IPS DF 19.7 (cell line): Measurements from ENCODE around the gene GALNT9.

Experiments used
- DNase-seq: peaks from one replicate; pipeline ENCODE4 v3.0.0-alpha.2; 2013; ENCODE audit warnings: low read depth, low spot score

The GALNT9 gene

DNA sequence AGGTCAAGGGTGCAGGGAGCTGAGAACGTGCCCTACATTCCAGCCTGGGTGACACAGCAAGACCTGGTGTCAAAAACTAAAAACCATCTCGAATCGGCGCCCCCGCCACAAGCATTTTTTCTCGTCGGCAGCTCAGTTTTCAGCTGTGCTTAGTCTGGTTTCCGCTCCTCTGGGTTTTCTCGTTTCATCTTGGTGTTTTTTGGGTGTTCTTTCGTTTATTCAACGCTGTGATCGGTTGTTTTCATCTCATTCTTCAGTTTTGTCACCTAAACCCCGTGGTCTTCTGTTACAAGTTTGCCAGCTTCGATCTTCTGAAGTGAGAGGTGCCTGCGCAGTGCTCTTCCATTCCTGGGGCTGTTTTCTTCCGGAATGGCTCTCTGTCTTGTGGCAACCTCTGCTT, 143.7 kb downstream of the GALNT9 start:
- DNase-seq, result no peak

DNA sequence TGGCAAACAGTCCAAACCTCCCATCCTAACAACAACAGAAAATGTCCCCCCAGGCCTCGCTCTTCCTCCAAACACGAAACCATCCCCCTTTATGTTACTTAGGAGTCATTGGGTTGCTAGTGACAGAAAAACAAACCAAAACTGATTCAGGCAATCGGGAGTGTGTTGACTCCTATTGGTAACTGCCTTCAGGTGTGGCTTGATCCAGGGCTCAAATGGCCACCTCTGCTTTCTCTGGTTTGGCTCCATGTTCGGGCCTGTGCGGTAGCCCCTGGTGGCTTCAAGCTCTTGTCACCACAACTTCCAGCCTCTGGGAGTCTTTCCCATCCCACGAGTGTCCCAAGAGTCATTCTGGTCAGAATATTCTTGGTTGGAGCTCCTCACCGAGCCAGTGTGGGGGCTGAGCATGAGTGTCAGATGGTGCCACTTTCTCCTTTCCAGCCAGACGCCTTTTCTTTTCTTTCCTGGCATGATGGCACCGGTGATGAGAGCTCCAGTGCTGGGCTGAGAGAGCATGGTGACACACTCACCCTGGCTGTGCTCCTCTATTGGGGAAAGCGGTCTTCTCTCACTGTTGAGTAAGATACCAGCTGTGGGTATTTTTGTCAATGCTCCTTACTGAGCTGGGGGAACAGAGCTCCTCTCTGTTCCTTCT, 146.6 kb downstream of the GALNT9 start:
- no peak for DNase-seq

DNA sequence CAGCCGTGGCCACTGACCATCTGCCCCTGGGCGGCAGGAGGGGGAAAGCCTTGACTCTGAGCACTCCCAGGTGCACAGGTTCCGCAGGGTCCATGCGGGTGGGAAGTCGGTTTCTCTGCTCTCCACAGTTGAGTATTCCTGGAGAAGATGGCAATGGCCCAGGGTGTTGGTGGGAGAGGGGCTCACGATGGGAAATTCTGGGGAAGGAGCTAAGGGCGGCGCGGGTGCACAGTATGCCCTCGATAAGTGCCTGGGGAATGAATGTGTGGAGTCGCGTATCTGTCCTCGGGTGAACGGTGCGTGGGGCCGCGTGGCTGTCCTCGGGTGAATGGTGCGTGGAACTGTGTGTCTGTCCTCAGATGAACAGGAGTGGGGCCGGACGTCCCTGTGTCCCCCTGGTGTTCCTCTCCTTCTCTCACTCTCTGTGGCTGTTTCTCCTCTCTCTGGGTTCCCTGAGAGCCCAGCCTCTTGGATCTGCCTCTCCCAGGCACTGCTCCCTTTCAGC, 147.1 kb downstream of the GALNT9 start:
- DNase-seq, result no peak

DNA sequence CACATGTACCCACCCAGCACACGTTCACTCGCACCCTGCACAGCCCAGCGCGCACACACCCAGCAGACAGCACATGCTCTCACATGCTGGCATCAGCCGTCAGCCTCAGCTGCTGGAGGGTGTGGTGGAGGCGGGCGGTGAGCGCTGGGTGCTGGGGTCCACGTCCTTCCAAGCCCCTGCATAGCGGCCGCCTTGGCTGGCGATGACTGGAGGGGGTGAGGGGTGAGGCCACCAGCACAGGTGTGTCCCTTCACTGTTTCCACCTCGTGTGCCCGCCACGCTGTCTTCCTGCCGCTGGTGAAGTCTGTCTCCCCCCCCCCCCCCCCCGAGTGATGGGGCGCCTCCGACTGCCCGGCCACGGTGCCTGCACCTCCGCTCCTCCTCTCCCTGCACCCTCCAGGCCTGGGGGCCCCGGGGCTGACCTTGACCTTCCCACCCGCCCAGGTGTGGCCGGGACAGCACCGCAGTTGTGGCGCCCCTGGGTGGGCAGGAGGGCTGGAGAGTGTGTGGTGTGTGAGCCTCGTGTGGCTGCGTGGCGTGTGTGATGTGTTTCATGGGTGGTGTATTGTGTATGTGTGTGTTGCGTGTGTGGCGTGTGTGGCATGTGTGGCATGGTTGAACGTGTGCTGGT, 147.7 kb downstream of the GALNT9 start:
- no peak for DNase-seq

DNA sequence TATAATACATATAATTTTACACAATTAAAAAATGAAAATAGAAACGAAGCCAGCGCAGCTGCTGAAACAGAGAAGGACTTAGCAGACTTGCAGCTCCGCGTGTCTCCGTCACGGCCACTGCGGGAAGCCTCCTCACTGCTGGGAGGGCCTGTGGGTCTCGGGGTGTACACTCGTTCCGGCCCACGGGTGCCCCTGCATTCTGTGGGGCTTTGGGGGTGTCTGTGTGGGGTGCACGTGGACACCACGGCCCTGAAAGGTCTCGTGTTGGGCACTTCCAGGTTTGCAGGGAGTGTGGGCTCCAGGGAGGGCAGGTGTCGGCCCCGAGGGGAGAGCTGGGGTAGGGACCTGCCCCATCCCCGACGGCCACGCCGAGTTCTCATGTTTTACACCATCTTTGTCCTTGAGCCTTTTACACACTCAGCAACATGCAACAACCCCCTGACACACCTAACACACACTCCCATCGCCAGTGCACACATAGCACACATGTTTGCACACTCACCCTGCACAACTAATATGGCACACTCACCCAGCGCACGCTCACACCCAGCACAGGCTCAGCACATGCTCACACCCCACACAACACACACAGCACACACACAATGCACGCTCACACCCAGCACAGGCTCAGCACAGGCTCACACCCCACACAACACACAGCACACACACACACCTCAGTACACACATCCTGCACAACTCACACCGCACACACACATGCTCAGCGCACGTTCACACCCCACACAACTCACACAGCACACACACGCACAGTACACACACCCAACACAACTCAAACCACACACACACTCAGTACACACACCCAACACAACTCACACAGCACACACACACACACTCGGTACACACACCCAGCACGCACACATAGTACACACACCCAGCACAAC, 148.5 kb downstream of the GALNT9 start:
- no peak for DNase-seq

DNA sequence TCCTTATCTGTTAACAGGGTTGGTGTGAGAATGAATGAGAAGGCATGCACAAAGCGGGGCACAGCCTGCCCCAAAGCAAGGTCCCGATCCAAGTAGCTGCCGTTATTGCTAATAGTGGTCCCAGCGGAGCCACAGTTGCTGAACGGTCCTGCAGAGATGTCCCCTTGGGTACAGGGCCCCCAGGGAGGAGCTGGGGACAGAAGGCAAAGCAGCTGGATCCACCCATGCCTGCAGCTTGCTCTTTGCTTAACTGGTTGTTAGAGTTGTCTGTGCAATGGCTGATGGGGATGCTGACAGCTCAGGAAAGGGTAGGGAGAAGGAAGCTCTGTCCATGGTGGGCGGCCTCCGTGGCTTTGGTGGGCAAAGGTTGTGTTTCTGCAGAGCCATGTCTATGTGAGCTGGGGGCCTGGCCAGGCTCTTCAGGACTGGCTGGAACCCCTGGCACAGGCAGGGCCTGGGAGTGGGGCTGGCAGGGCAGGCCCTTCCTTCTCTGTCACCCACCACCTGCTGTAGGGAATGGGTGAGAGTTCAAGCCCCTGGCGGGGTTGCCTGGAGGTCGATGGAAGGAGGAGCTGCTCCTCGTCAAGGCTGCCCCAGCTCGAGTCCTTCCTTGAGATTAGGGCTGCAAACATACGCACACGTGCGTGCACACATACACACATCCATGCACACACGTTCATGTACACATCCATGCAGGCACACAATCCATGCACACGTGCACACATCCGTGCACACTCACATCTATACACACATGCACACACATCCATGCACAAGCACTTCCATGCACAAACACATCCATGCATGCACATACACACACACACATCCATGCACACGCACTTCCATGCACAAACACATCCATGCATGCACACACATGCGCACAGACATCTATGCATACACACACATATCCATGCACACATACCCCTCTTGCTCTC, 149.7 kb downstream of the GALNT9 start:
- no peak for DNase-seq

DNA sequence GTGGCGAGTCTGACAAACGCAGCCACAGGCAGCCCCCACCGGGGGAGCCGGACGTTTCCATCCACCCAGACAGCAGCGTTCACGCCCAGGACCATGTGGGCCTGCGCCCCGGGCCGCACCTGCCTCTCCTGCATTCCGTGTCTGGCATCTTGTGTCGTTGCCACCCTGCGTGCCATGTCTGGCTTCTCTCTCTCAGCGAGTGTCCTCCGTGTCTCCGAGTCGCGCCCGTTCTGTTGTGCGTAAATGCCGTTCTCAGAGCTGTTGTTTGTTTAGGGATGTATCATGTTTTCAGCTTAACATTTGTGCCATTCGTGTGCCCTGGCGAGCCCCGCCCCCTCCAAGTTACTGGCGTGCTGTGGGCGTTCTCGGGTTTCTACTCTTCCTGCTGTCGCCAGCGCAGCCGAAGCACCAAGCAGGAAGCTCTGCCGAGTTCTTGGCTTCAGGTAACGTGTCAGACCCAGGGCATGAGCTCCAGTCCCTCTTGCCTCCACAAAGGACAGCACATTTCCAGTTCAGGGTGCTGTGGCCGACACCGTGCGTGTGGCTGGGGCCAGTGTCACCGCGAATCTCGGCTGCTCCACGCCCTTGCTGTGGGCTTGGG, 150.5 kb downstream of the GALNT9 start:
- no peak for DNase-seq

DNA sequence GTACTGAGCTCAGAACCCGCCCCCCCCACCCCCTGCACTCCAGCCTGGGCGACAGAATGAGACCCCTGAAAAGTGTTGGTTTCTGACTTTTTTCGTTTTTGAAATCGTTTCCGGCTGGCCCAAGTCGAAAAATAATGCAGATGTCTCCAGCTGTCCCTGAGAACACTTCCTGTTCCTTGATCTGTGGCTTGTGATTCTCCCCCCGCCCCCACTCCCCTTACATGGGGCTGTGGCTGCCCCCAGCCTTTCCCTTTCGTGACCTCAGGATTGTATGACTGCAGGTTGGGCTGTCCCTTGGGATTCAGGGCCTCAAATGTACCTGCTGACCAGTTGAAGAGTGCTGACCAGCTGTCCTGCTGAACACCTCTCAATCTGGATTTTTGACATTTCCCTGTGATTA, 151.1 kb downstream of the GALNT9 start:
- DNase-seq, result no peak

DNA sequence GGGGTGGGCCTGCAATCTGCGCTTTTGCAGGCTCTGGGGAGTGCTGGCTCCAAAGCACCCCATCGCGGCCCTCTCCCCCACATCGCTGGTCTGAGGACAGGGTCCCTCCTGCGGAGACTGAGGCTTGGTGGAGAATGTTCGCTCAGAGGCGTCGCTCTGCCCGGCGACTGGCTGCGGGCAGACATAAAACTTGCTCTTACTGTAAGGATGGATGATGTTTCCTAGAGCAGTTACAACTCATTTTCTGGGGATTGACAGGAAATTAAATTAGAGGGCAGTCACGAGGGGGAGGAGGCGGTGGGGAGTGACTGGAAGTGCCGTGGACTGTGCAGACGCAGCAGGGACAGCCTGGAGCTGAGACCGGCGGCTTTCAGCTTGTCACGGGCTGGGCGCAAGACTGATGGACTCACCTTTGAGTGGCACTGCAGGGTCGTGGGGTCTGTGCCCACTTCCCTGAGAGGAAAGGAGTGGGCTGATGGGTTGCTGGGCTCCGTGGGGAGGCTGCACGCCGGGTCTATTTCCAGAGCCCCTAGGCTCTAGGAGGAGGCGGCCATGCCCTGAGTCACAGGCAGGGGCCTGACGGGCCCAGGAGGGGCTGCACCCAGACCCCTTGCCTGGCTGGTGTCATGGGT, 152.4 kb downstream of the GALNT9 start:
- no peak for DNase-seq

DNA sequence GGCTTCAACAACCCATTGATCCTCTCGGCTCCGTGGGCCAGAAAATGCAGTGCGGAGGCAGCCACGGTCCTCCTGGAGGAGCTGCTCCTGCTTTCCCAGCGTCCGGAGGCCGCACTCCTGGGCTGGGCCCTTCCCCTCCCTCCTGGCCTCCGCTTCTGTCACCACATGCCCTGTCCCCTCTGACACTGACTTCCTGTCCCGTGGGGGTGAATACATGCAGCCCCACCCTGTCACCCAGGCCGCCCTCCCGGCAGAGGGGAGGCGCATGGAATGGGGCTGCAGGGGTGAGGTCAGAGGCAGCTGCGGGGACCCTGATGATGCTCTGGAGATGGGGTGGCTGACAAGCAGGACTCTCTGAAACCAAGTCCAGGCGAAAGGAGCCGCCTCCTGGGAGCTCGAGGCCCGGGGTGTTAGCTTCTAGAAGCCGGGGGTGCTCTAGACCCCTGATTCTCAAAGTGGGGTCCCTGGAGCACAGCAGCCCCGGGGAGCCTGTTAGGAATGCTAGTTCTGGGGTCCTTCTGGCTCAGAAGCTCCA, 152.9 kb downstream of the GALNT9 start:
- DNase-seq, result no peak

DNA sequence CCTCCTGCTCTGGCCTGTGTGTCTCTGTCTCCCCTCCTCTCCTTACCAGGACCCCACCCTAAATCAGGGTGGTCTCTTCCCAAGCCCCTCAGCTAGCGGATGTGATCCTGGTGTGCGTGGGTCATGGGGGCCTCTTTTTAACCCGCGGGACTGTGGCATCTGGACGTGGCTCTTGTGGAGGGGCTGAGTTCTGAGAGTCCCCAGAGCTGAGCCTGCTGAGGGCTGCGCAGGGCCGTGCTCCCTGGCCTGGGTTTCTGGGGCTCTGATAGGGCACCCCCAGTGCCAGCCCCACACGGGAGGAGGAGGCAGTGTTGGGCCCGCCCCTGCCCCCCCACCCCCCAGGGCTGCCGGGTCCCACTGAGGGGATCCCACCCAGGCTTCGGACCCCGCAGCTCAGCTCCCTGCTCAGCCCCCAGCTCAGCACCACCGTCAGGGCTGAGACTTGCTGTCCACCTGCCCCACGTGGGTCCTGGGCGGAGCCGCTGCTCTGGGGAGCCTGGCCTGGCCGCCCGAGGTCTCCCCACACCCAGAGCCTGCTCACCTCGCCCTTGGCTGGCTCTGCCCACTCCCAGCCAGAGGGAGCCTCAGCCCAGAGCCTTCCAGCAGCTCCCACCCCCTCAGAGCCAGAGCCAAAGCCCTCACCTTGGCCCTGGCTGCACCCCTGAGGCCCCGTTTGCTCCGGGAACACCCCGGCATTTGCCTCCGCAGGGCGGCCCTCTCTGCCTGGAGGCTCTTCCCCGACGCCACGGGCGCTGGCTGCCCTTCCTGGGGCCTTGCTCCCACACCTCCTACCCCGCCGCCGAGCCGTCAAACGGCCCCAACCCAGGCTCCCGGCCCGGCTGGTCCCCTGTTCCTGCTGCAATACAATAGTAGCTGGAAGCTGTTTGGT, 153.6 kb downstream of the GALNT9 start:
- DNase-seq, result no peak

DNA sequence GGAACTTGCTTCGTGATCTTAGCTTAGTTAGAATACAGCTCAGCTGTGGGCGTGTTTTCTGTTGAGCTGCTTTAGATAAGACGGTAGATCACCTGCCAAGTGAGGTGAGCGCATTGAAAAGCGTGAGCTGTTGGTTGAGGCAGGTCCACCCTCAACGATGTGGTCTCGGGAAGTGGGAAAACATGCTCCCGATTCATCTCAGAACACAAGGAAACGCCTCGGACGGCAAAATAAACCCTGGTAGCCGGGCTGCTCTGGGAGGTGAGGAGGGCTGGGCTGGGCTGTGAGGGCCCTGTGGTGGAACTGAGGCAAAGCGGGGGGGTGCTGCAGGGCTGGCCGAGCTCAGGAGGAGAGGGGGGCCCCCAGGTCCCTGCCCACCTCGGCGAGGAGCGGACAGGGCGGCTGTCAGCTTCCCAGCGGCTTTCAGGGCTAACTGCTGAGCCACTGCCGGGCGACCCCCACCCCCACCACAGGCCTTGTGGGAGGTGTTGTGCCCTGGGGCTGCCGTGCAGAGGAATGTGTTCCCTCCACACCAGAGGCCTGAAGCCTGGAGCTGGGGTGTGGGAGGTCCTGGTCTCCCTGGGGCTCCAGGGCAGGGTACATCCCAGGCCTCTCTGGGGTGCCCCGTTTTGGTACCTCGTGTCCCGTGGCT, 154.4 kb downstream of the GALNT9 start:
- DNase-seq, result no peak

DNA sequence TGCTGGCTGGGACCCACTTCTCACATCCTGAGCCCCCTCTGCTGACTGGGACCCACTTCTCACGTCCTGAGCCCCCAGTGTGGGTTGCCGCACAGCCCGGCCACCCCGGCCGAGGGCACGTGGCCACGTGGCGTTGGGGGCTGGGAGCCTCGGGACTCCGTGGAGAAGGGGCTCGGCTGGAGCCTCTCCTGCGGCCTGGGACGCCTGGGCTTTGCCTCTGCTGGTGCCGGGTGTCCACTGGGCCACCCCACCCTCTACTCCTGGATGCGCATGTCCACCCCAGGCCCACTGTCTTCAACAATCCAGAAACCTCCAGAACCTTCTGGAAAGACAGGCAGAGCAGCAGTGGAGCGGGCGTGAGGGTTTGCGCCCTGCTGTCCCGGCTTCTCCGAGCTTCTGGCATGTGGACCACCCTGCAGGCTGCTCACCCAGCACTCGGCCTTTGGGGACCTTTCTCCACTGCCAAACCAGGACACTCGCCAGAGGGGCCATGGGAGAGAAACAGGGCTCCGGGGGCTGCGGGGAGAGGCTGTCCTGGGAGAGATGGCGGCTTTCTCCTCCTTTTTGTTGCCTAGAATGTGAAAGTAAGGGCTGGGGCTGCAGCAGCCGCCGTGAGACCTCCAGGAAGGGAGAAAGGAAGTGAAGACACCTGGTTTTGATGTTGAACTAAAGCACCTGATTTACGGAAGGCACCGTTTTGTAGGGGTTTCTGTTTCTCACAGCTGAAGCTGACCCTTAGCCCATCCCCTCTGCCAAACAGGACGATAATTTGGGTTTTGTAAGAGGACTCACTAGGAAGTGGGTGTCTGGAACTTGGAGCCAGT, 155.2 kb downstream of the GALNT9 start:
- no peak for DNase-seq

DNA sequence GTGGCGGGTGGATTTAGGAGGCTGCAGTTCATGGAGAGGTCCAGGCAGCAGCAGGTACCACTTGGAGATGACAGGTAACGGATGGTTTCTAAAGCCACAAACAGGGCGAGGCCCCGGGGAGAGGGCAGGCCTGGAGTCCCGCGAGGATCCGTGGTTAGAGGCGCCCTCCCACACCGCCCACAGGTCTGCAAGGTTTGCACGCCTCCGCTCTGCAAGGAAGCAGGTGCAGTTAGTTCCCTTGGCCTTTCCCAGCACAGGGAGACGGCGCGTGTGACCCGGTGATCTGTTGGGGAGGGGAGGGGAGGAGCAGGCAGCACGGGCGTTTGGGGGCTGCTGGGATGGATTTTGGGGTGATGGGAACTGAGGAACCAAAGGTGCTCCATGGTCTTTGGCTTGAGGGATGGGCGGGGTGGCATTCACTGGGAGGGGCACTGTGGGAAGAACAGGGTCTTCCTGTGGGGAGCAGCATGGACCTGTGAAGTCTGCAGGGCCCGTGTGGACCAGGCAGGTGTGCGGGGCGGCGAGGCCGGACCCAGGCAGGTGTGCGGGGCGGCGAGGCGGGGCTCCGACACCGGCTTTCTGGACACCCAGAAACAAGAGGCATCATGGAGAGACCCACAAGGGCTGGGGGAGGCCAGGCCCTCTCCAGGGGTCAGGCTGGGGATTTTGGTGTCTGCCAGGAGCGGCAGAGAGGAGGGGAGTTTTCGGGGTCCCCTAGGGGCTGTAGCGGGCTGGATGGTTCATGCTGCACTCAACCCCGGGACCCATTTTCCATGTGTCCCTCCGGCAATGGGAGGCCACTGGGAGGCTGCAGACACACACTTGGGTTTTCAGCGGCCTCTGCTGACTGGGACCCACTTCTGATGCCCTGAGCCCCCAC, 156.0 kb downstream of the GALNT9 start:
- no peak for DNase-seq

DNA sequence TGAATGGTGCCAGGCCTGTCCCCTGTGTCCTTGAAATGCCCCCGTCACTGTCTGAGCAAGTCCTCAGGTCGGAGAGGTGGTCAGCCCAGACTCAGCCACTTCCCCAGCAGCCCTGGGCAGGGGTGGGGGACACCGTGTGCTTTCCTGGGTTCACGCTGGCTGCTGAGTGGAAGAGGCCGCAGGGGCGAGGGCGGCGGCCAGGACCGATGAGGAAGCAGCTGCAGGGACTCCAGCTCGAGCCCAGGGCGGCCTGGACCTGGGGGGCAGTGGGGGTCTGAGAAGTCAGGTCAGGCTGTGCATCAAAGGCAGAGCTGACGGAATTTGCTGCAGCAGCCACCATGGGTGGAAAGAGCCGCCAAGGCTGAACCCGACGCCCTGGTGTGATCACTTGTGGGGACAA, 156.8 kb downstream of the GALNT9 start:
- DNase-seq, result no peak

DNA sequence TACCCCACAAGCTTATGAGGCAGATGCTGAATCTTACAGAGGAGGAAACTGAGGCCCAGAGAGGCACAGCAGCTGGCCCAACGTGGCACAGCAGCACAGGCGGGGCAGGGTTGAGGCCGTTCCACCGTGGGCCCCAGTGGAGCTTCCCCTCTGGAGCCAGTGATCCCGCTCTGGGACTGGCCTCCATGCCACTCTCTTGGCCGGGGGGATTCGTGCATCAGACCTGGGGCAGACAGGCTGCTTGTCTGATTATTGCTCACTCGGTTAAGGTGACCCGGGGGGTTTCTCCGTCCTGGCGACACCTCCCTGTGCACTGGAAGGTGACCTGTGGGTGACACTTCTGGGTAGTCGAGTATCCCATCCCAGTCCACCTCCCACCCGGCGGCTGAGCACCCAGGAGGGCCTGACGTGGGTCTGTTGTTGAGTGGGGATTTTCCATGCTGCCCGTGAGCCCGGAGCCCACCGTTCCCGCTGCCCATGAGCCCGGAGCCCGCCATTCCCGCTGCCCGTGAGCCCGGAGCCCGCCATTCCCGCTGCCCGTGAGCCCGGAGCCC, 157.3 kb downstream of the GALNT9 start:
- no peak for DNase-seq
